ENCODE data around the gene ZNF185. TPM values are rescaled to one million over a fixed set of nuclear protein-coding genes. Genes with fewer than 3 reads are reported as not detected.
A peak's percentile ranks its signal among the peaks of the same experiment; 100 is the strongest.

The ZNF185 gene
- total RNA-seq, 1 donor from 2014 or later: 0.75 TPM

- no peak for TF ChIP-seq CTCF (IDR thresholded peaks at IDR 0.05)
- DNase-seq (no peak), ATAC-seq (ENCODE audit: low read depth) (no peak)
- H3K36me3 Mint-ChIP-seq (ENCODE audit: low read depth): no peaks in the 10 kb centered on the region
- no peaks in the 10 kb centered on the region for H3K9me3 Mint-ChIP-seq
- intact Hi-C loops (cut with micrococcal nuclease): no loop called here
- H3K4me3 Mint-ChIP-seq: no peak overlapping the region
- no peak overlapping the region for H3K27ac Mint-ChIP-seq
- H3K4me1 Mint-ChIP-seq: peaks cover 10% of the 10 kb centered on the region
- ChIA-PET POLR2A (no interaction called here), CTCF (no interaction called here)
- no peaks in the 10 kb centered on the region for H3K27me3 Mint-ChIP-seq
Observed at GRCh38 chrX:152913346-152913745, 15.5 kb downstream of the ZNF185 start.

GRCh38 chrX:152913910-152914309 lies 16.0 kb downstream of the ZNF185 start:
- H3K9me3 Mint-ChIP-seq: no peaks in the 10 kb centered on the region
- peaks cover 10% of the 10 kb centered on the region for H3K4me1 Mint-ChIP-seq
- no peak overlapping the region for H3K27ac Mint-ChIP-seq
- ATAC-seq (ENCODE audit: low read depth) (no peak), DNase-seq (no peak)
- H3K36me3 Mint-ChIP-seq (ENCODE audit: low read depth): no peaks in the 10 kb centered on the region
- H3K4me3 Mint-ChIP-seq: no peak overlapping the region
- TF ChIP-seq CTCF (IDR thresholded peaks at IDR 0.05): no peak
- POLR2A ChIA-PET: no interaction called here
- intact Hi-C loops (cut with micrococcal nuclease): no loop called here
- CTCF ChIA-PET: no interaction called here
- H3K27me3 Mint-ChIP-seq: no peaks in the 10 kb centered on the region

- Mint-ChIP-seq H3K27me3 (no peaks in the 10 kb centered on the region), H3K36me3 (ENCODE audit: low read depth) (no peaks in the 10 kb centered on the region), H3K4me3 (no peak overlapping the region), H3K9me3 (no peaks in the 10 kb centered on the region), H3K4me1 (peaks cover 3% of the 10 kb centered on the region), H3K27ac (no peak overlapping the region)
- ATAC-seq (ENCODE audit: low read depth) (peak; percentile 88), DNase-seq (peak; percentile 24)
- ChIA-PET POLR2A (no interaction called here), CTCF (interaction anchor here (1.4 kb wide), 1 partner anchor 10 kb away, joined by 4 read pairs; no protein-coding TSS in a partner anchor)
- no peak for TF ChIP-seq CTCF (IDR thresholded peaks at IDR 0.05)
- intact Hi-C loops (cut with micrococcal nuclease): no loop called here
Observed at GRCh38 chrX:152915541-152916241, 17.8 kb downstream of the ZNF185 start.

GRCh38 chrX:152917656-152918579 lies 20.1 kb downstream of the ZNF185 start:
- intact Hi-C loops (cut with micrococcal nuclease): no loop called here
- Mint-ChIP-seq H3K4me1 (peaks cover 3% of the 10 kb centered on the region), H3K9me3 (no peaks in the 10 kb centered on the region), H3K27ac (no peak overlapping the region), H3K27me3 (no peaks in the 10 kb centered on the region), H3K36me3 (ENCODE audit: low read depth) (no peaks in the 10 kb centered on the region), H3K4me3 (no peak overlapping the region)
- TF ChIP-seq CTCF (IDR thresholded peaks at IDR 0.05): no peak
- ATAC-seq (ENCODE audit: low read depth) (no peak), DNase-seq (no peak)
- POLR2A ChIA-PET: no interaction called here
- CTCF ChIA-PET: no interaction called here

- TF ChIP-seq CTCF (IDR thresholded peaks at IDR 0.05): no peak
- no peak overlapping the region for H3K27ac Mint-ChIP-seq
- no peaks in the 10 kb centered on the region for H3K9me3 Mint-ChIP-seq
- peaks cover 3% of the 10 kb centered on the region for H3K4me1 Mint-ChIP-seq
- no peaks in the 10 kb centered on the region for H3K36me3 Mint-ChIP-seq (ENCODE audit: low read depth)
- CTCF ChIA-PET: no interaction called here
- intact Hi-C loops (cut with micrococcal nuclease): no loop called here
- DNase-seq: no peak
- ATAC-seq (ENCODE audit: low read depth): no peak
- no peak overlapping the region for H3K4me3 Mint-ChIP-seq
- H3K27me3 Mint-ChIP-seq: no peaks in the 10 kb centered on the region
- POLR2A ChIA-PET: no interaction called here
Observed at GRCh38 chrX:152918707-152919106, 20.8 kb downstream of the ZNF185 start.
